Keratinocyte (primary cell): ENCODE data around the gene MBP.

Experiments used
- CTCF ChIP-seq, 3 experiments: IDR thresholded peaks in 1 of 3; conservative IDR thresholded peaks in 1 of 3; optimal IDR thresholded peaks in 1 of 3; 2 replicates in 2 of 3; 3 replicates in 1 of 3; pipeline versions ENCODE3 to v1.5.1; 2011; ENCODE audit warnings: low read length in 3 of 3, mild to moderate bottlenecking in 3 of 3, moderate library complexity in 2 of 3, control low read depth in 1 of 3, inconsistent platforms in 1 of 3; ENCODE audit not compliant: insufficient read depth in 2 of 3; ENCODE audit errors: extremely low read depth in 1 of 3
- EZH2 ChIP-seq: IDR thresholded peaks from one replicate; pipeline ENCODE4 v1.6.1; 2012; ENCODE audit warnings: inconsistent platforms, mild to moderate bottlenecking, low read length, moderate library complexity

- TF ChIP-seq CTCF (optimal IDR thresholded peaks at IDR 0.05 in 1 of 3, IDR thresholded peaks at IDR 0.05 in 1 of 3, conservative IDR thresholded peaks at IDR 0.05 in 1 of 3; ENCODE audit: extremely low read depth in 1 of 3, insufficient read depth in 2 of 3, low read length in 3 of 3) (no peak), EZH2 (no peak)
Observed at GRCh38 chr18:77173275-77174030, 40.9 kb upstream of the MBP start.
